ENCODE measurements around the gene SEC11A.

The SEC11A gene

DNA sequence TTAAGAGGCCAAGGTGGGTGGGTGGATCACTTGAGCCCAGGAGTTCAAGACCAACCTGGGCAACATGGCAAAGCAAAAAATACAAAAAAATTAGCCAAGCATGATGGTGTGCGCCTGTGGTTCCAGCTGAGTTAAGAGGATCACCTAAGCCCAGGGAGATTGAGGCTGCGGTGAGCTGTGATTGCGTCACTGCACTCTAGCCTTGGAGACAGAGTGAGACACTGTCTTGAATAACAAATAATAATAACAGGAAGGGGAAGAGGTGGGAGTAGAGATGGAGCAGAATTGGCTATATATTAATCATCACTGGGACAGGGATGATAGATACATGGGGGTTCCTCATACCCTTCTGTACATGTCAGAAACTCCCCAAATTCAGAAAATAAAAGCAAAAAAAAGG lies 34.1 kb downstream of the SEC11A start:
- Histone ChIP-seq H3K27me3 (ENCODE audit: control insufficient read depth, insufficient read depth, low read length) (no peaks in the 10 kb centered on the region), H3K27ac (no peak overlapping the region), H3K36me3 (ENCODE audit: control insufficient read depth, insufficient read depth, low read length) (no peaks in the 10 kb centered on the region), H3K9me3 (ENCODE audit: control insufficient read depth, low read length) (no peaks in the 10 kb centered on the region), H3K9ac (no peak overlapping the region), H3K4me1 (no peaks in the 10 kb centered on the region), H3K79me2 (no peaks in the 10 kb centered on the region), H3K4me3 (ENCODE audit: low read depth, low read length) (no peak overlapping the region), H3K4me2 (ENCODE audit: low read length) (no peak overlapping the region), H2AFZ (no peak overlapping the region)
- TF ChIP-seq, protein P1, sequence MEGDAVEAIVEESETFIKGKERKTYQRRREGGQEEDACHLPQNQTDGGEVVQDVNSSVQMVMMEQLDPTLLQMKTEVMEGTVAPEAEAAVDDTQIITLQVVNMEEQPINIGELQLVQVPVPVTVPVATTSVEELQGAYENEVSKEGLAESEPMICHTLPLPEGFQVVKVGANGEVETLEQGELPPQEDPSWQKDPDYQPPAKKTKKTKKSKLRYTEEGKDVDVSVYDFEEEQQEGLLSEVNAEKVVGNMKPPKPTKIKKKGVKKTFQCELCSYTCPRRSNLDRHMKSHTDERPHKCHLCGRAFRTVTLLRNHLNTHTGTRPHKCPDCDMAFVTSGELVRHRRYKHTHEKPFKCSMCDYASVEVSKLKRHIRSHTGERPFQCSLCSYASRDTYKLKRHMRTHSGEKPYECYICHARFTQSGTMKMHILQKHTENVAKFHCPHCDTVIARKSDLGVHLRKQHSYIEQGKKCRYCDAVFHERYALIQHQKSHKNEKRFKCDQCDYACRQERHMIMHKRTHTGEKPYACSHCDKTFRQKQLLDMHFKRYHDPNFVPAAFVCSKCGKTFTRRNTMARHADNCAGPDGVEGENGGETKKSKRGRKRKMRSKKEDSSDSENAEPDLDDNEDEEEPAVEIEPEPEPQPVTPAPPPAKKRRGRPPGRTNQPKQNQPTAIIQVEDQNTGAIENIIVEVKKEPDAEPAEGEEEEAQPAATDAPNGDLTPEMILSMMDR (IDR thresholded peaks at IDR 0.05) = no peak

DNA sequence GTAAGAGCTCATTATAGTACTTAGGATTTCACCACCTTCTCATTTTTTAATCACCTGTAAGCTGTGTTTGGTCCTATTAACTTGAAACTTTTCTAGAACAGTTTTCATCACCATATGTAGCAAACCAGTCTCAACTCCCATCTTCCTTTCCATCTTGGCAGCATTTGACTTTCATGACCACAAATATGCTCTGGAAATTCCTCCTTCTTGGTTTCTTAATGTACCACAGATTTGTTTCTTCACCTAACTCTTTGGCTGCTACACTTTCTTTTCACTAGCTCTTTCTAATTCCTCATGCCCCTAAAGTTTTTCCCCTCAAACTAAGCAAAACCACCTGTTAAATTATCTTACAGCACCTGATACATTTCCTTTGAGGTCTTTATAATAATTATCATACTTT lies 44.7 kb downstream of the SEC11A start:
- no peak overlapping the region for H3K4me2 ChIP-seq (ENCODE audit: low read length)
- no peaks in the 10 kb centered on the region for H3K27me3 ChIP-seq (ENCODE audit: control insufficient read depth, insufficient read depth, low read length)
- H3K4me3 ChIP-seq (ENCODE audit: low read depth, low read length) = no peak overlapping the region
- TF ChIP-seq, protein P1 (IDR thresholded peaks at IDR 0.05) = no peak
- H3K4me1 ChIP-seq = no peaks in the 10 kb centered on the region
- no peaks in the 10 kb centered on the region for H3K9me3 ChIP-seq (ENCODE audit: control insufficient read depth, low read length)
- no peaks in the 10 kb centered on the region for H3K79me2 ChIP-seq
- H2AFZ ChIP-seq = no peak overlapping the region
- no peak overlapping the region for H3K27ac ChIP-seq
- no peak overlapping the region for H3K9ac ChIP-seq
- no peaks in the 10 kb centered on the region for H3K36me3 ChIP-seq (ENCODE audit: control insufficient read depth, insufficient read depth, low read length)

- no peaks in the 10 kb centered on the region for H3K27me3 ChIP-seq (ENCODE audit: control insufficient read depth, insufficient read depth, low read length)
- H3K27ac ChIP-seq = no peak overlapping the region
- TF ChIP-seq, protein P1 (IDR thresholded peaks at IDR 0.05) = no peak
- H3K4me2 ChIP-seq (ENCODE audit: low read length) = no peak overlapping the region
- H3K4me3 ChIP-seq (ENCODE audit: low read depth, low read length) = no peak overlapping the region
- H3K79me2 ChIP-seq = no peaks in the 10 kb centered on the region
- H3K9ac ChIP-seq = no peak overlapping the region
- no peak overlapping the region for H2AFZ ChIP-seq
- no peaks in the 10 kb centered on the region for H3K4me1 ChIP-seq
- no peaks in the 10 kb centered on the region for H3K9me3 ChIP-seq (ENCODE audit: control insufficient read depth, low read length)
- no peaks in the 10 kb centered on the region for H3K36me3 ChIP-seq (ENCODE audit: control insufficient read depth, insufficient read depth, low read length)
Measured at GRCh38 chr15:84669726-84670125, 46.2 kb downstream of the SEC11A start.

DNA sequence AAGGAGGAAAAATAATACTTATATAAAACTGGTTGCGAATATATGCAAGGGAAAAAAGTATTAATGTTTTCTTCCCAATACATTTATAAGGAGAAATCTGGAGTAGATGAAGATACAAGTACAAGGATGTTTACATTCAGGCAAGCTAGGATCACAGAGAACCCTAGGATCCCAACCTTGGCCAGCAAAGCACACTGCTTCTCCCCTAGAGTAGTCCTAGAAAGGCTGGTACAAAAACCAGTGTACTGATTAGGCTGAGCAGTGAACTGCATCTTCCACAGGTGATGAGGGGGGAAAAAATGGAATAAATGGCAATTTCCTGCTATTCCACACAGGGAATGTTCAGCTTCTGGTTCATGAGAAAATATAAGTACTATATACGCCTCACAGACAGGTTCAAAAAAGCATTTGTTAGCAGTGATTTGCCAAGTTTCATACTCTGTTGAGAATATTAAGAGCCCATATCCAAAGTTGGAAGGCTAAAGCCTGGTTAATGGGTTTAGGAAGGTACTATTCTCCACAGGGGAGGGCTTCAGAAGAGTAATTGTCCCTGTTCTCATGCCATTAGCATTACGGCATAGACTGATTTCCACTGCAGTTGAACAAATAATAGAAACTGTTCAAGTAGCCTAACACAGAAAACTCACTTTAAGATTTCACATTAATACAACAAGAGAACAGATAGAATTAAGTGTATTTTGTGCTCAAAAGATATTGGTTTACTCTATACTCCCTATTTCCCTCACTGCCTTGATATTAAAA lies 47.5 kb downstream of the SEC11A start:
- H3K27me3 ChIP-seq (ENCODE audit: control insufficient read depth, insufficient read depth, low read length) = no peaks in the 10 kb centered on the region

More for the DNA sequence above, 47.5 kb downstream of the SEC11A start:
- Histone ChIP-seq H3K4me3 (ENCODE audit: low read depth, low read length) (no peak overlapping the region), H3K9me3 (ENCODE audit: control insufficient read depth, low read length) (no peaks in the 10 kb centered on the region), H3K4me2 (ENCODE audit: low read length) (no peak overlapping the region), H3K79me2 (no peaks in the 10 kb centered on the region), H3K4me1 (no peaks in the 10 kb centered on the region), H3K27ac (no peak overlapping the region), H2AFZ (no peak overlapping the region), H3K36me3 (ENCODE audit: control insufficient read depth, insufficient read depth, low read length) (no peaks in the 10 kb centered on the region), H3K9ac (no peak overlapping the region)
- TF ChIP-seq, protein P1 (IDR thresholded peaks at IDR 0.05) = no peak
